ENCODE results near the gene EPHA4. TPM values are rescaled to one million over a fixed set of nuclear protein-coding genes. Genes with fewer than 3 reads are reported as not detected.

The EPHA4 gene
- total and polyA plus RNA-seq, 2 donors (not counting 1 experiment from before 2014, with no cell fraction given) = 10.7 to 54.9 TPM

DNA sequence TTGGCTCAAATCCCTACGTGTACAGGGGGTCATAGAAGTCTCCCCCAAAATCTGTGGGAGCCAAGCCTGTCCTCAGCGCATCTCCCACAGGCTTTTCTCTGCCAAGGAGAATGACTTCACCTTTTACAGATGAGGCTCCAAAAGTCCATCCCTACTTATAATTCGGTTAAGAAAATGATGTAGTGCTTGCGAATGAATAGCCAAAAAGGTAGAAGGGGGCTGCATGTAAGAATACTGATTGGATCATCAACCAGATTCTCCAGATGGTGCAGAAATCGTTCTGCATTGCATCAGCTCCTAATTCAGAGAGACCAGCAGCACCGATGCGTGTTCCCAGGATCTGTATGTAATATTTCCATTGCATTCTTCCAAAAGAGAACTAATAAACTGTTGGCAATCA lies 91.9 kb downstream of the EPHA4 start:
- Histone ChIP-seq H4K20me1 (ENCODE audit: control insufficient read depth, insufficient read depth, low read length, poor library complexity, severe bottlenecking) (no peaks in the 10 kb centered on the region), H3K36me3 (replicated peaks in 1 of 2; ENCODE audit: control extremely low read depth in 1 of 2, control insufficient read depth in 1 of 2, extremely low read depth in 1 of 2, insufficient read depth in 2 of 2, low read length in 1 of 2) (peaks cover 0 to 8% of the 10 kb centered on the region in 2 experiments), H3K79me2 (ENCODE audit: control insufficient read depth, insufficient read depth, low read length) (no peaks in the 10 kb centered on the region), H3K27me3 (replicated peaks in 1 of 4; ENCODE audit: control extremely low read depth in 1 of 4, control insufficient read depth in 3 of 4, insufficient read depth in 4 of 4, low read length in 3 of 4) (no peaks in the 10 kb centered on the region), H3K27ac (ENCODE audit: low read length in 2 of 2) (no peak overlapping the region), H3K9me3 (ENCODE audit: control extremely low read depth in 1 of 3, control insufficient read depth in 2 of 3, insufficient read depth in 1 of 3, low read length in 2 of 3) (peaks cover 0 to 4% (median 0%) of the 10 kb centered on the region in 3 donors), H3K9ac (ENCODE audit: low read length) (no peak overlapping the region), H3K4me3 (ENCODE audit: control extremely low read depth in 1 of 5, extremely low read depth in 1 of 5, insufficient read depth in 1 of 5, low read depth in 2 of 5, low read length in 4 of 5) (no peak overlapping the region), H3K4me1 (ENCODE audit: control insufficient read depth in 2 of 2, insufficient read depth in 2 of 2, low read length in 2 of 2) (no peaks in the 10 kb centered on the region), H3K4me2 (replicated peaks; ENCODE audit: low read depth, low read length, poor library complexity, severe bottlenecking) (no peak overlapping the region), H2AFZ (ENCODE audit: insufficient read depth, low read depth, low read length, poor library complexity, severe bottlenecking) (no peak overlapping the region)
- no peak for TF ChIP-seq EZH2 (IDR thresholded peaks at IDR 0.05; ENCODE audit: borderline replicate concordance, insufficient read depth, low read depth, low read length, poor library complexity, severe bottlenecking)
- TF ChIP-seq, protein P1, sequence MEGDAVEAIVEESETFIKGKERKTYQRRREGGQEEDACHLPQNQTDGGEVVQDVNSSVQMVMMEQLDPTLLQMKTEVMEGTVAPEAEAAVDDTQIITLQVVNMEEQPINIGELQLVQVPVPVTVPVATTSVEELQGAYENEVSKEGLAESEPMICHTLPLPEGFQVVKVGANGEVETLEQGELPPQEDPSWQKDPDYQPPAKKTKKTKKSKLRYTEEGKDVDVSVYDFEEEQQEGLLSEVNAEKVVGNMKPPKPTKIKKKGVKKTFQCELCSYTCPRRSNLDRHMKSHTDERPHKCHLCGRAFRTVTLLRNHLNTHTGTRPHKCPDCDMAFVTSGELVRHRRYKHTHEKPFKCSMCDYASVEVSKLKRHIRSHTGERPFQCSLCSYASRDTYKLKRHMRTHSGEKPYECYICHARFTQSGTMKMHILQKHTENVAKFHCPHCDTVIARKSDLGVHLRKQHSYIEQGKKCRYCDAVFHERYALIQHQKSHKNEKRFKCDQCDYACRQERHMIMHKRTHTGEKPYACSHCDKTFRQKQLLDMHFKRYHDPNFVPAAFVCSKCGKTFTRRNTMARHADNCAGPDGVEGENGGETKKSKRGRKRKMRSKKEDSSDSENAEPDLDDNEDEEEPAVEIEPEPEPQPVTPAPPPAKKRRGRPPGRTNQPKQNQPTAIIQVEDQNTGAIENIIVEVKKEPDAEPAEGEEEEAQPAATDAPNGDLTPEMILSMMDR (IDR thresholded peaks at IDR 0.05) = no peak
- Mint-ChIP-seq H3K4me1 (peaks cover 2% of the 10 kb centered on the region), H3K9me3 (ENCODE audit: insufficient read depth) (no peaks in the 10 kb centered on the region), H3K27me3 (no peaks in the 10 kb centered on the region), H3K27ac (no peak overlapping the region), H3K4me3 (no peak overlapping the region)
- ChIA-PET POLR2A (no interaction called here), CTCF (no interaction called here)
- WGBS (ENCODE audit: insufficient coverage) = 94% methylated on average over 5 of the region's 7 CpGs
- no peak for DNase-seq
- intact Hi-C loops (cut with micrococcal nuclease) = no loop called here
- no peak for ATAC-seq (ENCODE audit: low read depth)

- H3K27me3 ChIP-seq (replicated peaks in 1 of 4; ENCODE audit: control extremely low read depth in 1 of 4, control insufficient read depth in 3 of 4, insufficient read depth in 4 of 4, low read length in 3 of 4) = no peaks in the 10 kb centered on the region
- H2AFZ ChIP-seq (ENCODE audit: insufficient read depth, low read depth, low read length, poor library complexity, severe bottlenecking) = no peak overlapping the region
- Mint-ChIP-seq H3K27me3 (no peaks in the 10 kb centered on the region), H3K4me3 (no peak overlapping the region), H3K9me3 (ENCODE audit: insufficient read depth) (no peaks in the 10 kb centered on the region), H3K27ac (no peak overlapping the region), H3K4me1 (peaks cover 2% of the 10 kb centered on the region)
- H3K27ac ChIP-seq (ENCODE audit: low read length in 2 of 2) = no peak overlapping the region
- ChIA-PET POLR2A (no interaction called here), CTCF (interaction anchor here (0.9 to 1.3 kb wide), 2 partner anchors 26 to 95 kb away, joined by 3 to 4 read pairs; no protein-coding TSS in a partner anchor)
- H3K36me3 ChIP-seq (replicated peaks in 1 of 2; ENCODE audit: control extremely low read depth in 1 of 2, control insufficient read depth in 1 of 2, extremely low read depth in 1 of 2, insufficient read depth in 2 of 2, low read length in 1 of 2) = peaks cover 0 to 8% of the 10 kb centered on the region in 2 experiments
- no peaks in the 10 kb centered on the region for H3K79me2 ChIP-seq (ENCODE audit: control insufficient read depth, insufficient read depth, low read length)
- peaks cover 0 to 2% (median 0%) of the 10 kb centered on the region in 3 donors for H3K9me3 ChIP-seq (ENCODE audit: control extremely low read depth in 1 of 3, control insufficient read depth in 2 of 3, insufficient read depth in 1 of 3, low read length in 2 of 3)
- H3K9ac ChIP-seq (ENCODE audit: low read length) = no peak overlapping the region
- 90% methylated on average over 1 of the region's 2 CpGs for WGBS (ENCODE audit: insufficient coverage)
- no peak for DNase-seq
- TF ChIP-seq, protein P1 (IDR thresholded peaks at IDR 0.05) = no peak
- no peak for TF ChIP-seq EZH2 (IDR thresholded peaks at IDR 0.05; ENCODE audit: borderline replicate concordance, insufficient read depth, low read depth, low read length, poor library complexity, severe bottlenecking)
- no peak overlapping the region for H3K4me2 ChIP-seq (replicated peaks; ENCODE audit: low read depth, low read length, poor library complexity, severe bottlenecking)
- no peak for ATAC-seq (ENCODE audit: low read depth)
- intact Hi-C loops (cut with micrococcal nuclease) = no loop called here
- no peaks in the 10 kb centered on the region for H3K4me1 ChIP-seq (ENCODE audit: control insufficient read depth in 2 of 2, insufficient read depth in 2 of 2, low read length in 2 of 2)
- no peaks in the 10 kb centered on the region for H4K20me1 ChIP-seq (ENCODE audit: control insufficient read depth, insufficient read depth, low read length, poor library complexity, severe bottlenecking)
- no peak overlapping the region for H3K4me3 ChIP-seq (ENCODE audit: control extremely low read depth in 1 of 5, extremely low read depth in 1 of 5, insufficient read depth in 1 of 5, low read depth in 2 of 5, low read length in 4 of 5)
Measured at GRCh38 chr2:221478485-221478863, 93.6 kb downstream of the EPHA4 start.
